GM12872 (cell line): Measurements from ENCODE around the gene ASIC2.

ENCODE experiments used
- TF ChIP-seq, protein P1 (sequence below): IDR thresholded peaks from 3 replicates; pipeline ENCODE4 v1.5.1; 2011; ENCODE audit warnings: low read depth, mild to moderate bottlenecking, low read length, moderate library complexity; ENCODE audit not compliant: insufficient read depth

ASIC2 gene

DNA sequence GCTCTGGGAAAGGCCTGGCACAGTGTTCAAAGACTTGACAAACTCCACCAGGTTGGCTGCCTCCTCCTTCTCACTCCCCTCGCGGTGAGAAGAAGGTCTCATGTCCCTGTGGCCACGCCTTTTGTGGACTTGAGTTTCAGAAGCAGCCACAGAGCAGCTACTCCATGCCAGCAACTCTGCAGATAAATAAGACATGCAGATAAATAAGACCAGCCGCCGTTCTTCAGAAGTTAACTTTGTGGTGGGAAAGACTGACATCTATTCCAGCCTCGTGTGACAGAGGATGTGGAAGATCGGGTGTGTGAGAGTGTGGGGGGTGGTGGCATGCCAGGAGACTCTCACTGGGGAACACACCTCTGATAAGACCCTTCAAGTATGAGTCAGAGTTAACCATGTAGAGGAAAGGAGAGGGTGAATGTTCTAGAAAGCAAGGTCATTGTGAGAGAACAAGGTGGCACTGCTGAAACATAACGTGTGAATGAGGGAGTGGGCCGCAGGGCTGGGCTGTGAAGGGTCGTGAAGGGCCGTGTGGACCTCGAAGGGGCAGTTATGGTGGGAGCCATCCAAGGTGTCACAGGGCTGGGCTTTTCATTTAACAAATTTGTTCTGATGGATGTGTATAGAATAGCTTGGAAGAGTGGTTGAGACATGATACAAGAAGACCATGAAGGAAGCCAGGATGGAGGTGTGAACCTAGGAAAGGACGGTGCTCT, 300.6 kb downstream of the ASIC2 start:
- TF ChIP-seq, protein P1, sequence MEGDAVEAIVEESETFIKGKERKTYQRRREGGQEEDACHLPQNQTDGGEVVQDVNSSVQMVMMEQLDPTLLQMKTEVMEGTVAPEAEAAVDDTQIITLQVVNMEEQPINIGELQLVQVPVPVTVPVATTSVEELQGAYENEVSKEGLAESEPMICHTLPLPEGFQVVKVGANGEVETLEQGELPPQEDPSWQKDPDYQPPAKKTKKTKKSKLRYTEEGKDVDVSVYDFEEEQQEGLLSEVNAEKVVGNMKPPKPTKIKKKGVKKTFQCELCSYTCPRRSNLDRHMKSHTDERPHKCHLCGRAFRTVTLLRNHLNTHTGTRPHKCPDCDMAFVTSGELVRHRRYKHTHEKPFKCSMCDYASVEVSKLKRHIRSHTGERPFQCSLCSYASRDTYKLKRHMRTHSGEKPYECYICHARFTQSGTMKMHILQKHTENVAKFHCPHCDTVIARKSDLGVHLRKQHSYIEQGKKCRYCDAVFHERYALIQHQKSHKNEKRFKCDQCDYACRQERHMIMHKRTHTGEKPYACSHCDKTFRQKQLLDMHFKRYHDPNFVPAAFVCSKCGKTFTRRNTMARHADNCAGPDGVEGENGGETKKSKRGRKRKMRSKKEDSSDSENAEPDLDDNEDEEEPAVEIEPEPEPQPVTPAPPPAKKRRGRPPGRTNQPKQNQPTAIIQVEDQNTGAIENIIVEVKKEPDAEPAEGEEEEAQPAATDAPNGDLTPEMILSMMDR, result no peak

DNA sequence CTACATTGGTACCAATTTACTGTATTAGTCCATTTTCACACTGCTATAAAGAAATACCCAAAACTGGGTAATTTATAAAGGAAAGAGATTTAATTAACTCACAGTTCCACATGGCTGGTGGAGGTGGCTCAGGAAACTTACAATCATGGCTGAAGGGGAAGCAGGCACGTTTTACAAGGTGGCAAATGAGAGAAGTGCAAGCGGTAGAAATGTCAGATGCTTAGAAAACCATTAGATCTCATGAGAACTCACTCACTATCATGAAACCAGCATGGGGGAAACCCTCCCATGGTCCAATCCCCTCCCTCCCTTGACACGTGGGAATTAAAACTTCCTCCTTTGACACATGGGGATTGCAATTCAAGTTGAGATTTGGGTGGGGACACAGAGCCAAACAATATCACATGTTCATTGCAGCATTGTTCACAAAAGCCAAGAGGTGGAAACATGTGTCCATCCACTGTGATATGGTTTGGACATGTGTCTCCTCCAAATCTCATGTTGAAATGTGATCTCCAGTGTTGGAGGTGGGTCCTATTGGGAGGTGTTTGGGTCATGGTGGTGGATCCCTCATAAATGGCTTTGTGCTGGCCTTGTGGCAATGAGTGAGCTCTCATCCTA, 304.5 kb downstream of the ASIC2 start:
- TF ChIP-seq, protein P1, result no peak

DNA sequence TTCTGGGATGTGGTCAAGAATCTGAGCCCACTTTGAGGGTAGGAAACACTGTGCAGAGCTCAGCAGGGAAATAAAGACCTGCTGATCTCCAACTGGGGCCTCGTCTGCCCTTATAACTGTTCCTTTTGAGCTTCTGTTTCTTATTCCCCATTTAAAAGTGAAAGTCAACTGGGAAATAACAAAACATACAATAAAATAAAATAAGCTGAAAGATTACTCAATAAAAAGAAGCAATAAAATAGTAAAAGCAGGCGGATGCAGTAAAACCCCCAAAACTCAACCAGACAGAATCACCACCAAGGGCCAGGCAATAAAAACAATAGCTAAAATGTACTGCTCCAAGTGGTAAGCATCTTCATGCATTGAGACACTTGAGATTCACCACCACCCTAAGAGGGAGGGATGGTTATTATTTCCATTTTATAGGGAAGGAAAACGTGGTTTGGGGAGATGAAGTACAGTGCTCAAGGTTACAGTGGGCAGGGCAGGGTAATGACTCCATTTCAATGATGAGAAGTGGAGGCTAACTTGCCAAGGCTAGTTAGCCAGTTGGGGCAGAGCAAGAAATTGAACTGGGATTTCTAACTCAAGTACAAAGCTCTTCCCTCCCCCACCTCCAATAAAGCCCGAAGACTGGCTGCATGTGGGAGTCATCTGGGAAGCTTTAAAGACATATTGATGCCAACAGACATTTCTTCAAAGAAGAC, 307.9 kb downstream of the ASIC2 start:
- TF ChIP-seq, protein P1, result no peak

DNA sequence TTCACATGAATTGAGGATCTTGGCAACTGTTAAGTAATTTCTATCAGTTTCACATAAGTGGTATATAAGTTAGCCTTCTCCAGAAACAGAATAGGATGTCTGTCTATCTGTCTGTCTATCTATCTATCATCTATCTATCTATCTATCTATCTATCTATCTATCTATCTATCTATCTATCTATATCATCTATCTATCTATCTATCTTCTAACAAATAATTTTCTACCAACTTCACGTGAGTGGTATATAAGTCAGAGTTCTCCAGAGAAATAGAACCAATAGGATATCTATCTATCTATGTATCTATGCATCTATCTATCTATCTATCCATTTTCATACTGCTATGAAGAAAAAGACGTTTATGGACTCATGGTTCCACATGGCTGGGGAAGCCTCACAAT, 312.9 kb downstream of the ASIC2 start:
- TF ChIP-seq, protein P1, result no peak

DNA sequence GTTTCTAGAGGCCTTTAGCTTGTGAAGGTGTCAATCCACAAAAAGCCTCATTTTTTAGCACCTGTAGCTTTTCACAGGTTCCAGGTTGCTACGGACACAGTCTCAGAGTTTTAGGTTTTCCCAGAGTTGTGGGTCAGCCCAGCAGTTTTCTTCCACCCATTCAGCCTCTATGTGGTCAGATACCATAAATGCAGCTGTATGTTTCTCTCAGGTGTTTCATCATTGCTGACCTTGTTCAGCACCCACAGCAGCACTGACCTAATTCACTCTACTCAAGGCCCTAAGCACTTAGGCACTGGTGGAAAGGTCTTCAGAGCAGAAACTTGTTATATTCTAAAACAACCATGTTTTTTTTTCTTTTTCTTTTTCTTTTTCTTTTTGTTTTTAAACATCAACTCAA, 316.5 kb downstream of the ASIC2 start:
- TF ChIP-seq, protein P1, result no peak

DNA sequence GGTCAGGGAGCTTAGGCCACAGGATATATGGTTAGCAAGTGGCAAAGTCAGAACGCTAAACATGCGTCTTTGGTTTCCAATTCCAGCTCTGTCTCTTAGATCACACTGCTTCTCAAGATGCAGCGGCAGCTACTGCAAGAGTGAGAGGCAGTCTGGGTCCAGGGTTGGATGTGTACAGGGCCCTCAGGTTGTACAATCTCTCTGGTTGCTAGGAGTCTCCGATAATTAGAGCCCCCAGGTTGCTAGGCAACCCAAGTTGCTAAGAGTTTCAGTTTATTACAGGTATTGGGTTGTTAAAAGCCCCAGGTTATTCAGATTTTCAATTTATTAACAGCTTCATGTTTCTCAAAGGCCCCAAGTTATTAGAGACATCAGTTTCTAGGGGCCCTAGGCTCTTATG, 317.0 kb downstream of the ASIC2 start:
- TF ChIP-seq, protein P1, result no peak

DNA sequence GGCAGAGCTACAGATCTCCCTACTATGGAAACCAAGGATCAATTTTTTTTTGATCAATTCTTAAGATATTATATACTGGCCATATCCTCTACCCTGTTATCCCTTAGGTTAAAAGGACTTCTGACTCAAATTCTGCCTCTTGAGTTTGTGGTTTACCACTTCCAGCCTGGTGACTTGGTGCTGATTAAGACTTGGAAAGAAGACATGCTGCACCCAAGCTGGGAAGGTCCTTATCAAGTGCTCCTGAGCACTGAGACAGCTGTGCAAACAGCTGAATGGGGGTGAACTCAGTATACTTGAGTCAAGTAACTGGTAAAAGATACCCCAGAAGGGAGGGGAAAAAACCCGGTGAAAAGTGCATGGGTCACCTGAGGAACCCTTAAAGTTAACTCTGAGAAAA, 321.9 kb downstream of the ASIC2 start:
- TF ChIP-seq, protein P1, result no peak
